Measurements from ENCODE around the gene KCNIP4. TPM values are rescaled to one million over a fixed set of nuclear protein-coding genes. Genes with fewer than 3 reads are reported as not detected.

KCNIP4 gene
- total RNA-seq, 1 donor from 2014 or later = not detected

- no peak for TF ChIP-seq CTCF (IDR thresholded peaks at IDR 0.05)
- H3K27me3 ChIP-seq (ENCODE audit: low read depth) = no peaks in the 10 kb centered on the region
- intact Hi-C loops (cut with DNase I) = no loop called here
- H3K9me3 ChIP-seq = no peaks in the 10 kb centered on the region
- H3K4me1 ChIP-seq = no peaks in the 10 kb centered on the region
- H3K4me3 ChIP-seq = no peak overlapping the region
- no peak for ATAC-seq
- no peaks in the 10 kb centered on the region for H3K36me3 ChIP-seq
- DNase-seq = no peak
- no peak overlapping the region for H3K27ac ChIP-seq
Measured at GRCh38 chr4:21376176-21376575, 572.4 kb downstream of the KCNIP4 start.

DNA sequence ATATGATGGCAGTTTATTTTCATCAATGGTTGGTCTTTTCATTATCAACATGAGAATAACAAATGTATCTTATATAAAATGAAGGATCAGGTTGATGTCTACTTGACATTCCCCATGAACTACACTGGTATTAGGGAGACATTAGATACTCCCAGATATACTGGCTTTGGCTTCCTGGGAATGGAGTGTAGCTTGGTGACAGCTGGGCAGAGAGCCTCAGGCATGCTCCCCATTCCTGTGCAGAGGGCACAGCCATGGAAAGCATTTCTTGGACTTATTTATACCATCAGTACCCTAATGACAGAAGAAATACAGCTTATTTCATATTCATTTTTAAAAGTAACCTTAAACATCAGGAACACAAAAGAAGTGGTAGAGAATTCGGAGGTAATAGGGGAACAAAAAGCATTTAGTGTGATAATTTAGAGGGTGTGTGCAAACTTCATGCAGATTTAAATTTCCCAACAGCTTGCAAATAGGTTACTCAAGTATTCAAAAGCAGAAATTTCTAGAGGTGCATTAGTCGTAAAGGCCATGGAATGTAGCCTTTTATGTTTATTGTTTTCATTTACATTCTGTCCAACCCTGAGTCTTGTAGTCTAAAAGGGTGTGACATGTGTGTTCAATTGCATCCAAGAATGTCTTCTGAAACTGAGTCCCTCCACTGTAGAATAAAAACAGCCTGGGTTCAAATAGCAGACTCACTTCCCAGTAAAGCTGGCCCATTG is 573.8 kb downstream of the KCNIP4 start:
- Histone ChIP-seq H3K27ac (no peak overlapping the region), H3K36me3 (no peaks in the 10 kb centered on the region), H3K9me3 (no peaks in the 10 kb centered on the region), H3K27me3 (ENCODE audit: low read depth) (no peaks in the 10 kb centered on the region), H3K4me3 (no peak overlapping the region), H3K4me1 (no peaks in the 10 kb centered on the region)
- intact Hi-C loops (cut with DNase I) = no loop called here
- DNase-seq (no peak), ATAC-seq (no peak)
- TF ChIP-seq CTCF (IDR thresholded peaks at IDR 0.05) = no peak

GRCh38 chr4:21367567-21367966 is 581.0 kb downstream of the KCNIP4 start:
- no peak for DNase-seq
- H3K4me1 ChIP-seq = no peaks in the 10 kb centered on the region
- H3K36me3 ChIP-seq = no peaks in the 10 kb centered on the region
- intact Hi-C loops (cut with DNase I) = no loop called here
- H3K27ac ChIP-seq = no peak overlapping the region
- H3K9me3 ChIP-seq = no peaks in the 10 kb centered on the region
- no peak overlapping the region for H3K4me3 ChIP-seq
- no peak for TF ChIP-seq CTCF (IDR thresholded peaks at IDR 0.05)
- no peaks in the 10 kb centered on the region for H3K27me3 ChIP-seq (ENCODE audit: low read depth)
- ATAC-seq = no peak

DNA sequence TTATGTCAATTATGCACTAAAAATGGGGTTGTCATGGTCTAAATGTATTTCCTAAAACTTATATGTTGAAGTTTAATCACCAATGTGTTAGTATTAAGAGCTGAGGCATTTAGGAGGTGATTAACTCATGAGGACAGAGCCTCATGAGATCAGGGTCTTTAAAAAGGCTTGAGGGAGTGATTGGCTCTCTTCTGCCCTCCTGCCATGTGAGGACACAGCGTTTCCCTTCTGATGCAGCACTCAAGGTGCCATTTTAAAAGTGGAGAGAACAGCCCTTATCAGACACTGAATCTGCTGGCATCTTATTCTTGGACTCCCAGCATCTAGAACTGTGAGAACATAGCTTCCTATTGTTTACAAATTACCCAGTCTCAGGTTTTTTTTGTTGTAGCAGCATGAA is 581.7 kb downstream of the KCNIP4 start:
- ATAC-seq = no peak
- H3K4me1 ChIP-seq = no peaks in the 10 kb centered on the region
- H3K9me3 ChIP-seq = no peaks in the 10 kb centered on the region
- TF ChIP-seq CTCF (IDR thresholded peaks at IDR 0.05) = no peak
- H3K36me3 ChIP-seq = no peaks in the 10 kb centered on the region
- DNase-seq = no peak
- H3K27me3 ChIP-seq (ENCODE audit: low read depth) = no peaks in the 10 kb centered on the region
- H3K27ac ChIP-seq = no peak overlapping the region
- intact Hi-C loops (cut with DNase I) = no loop called here
- H3K4me3 ChIP-seq = no peak overlapping the region

- Histone ChIP-seq H3K9me3 (no peaks in the 10 kb centered on the region), H3K4me1 (no peaks in the 10 kb centered on the region), H3K27me3 (ENCODE audit: low read depth) (no peaks in the 10 kb centered on the region), H3K4me3 (no peak overlapping the region), H3K27ac (no peak overlapping the region), H3K36me3 (no peaks in the 10 kb centered on the region)
- DNase-seq = no peak
- ATAC-seq = no peak
- no peak for TF ChIP-seq CTCF (IDR thresholded peaks at IDR 0.05)
- intact Hi-C loops (cut with DNase I) = no loop called here
Measured at GRCh38 chr4:21366312-21366711, 582.3 kb downstream of the KCNIP4 start.

All from lower lobe of right lung (tissue), 2 donors.